ENCODE measurements around the gene CABP7.

CABP7 gene

DNA sequence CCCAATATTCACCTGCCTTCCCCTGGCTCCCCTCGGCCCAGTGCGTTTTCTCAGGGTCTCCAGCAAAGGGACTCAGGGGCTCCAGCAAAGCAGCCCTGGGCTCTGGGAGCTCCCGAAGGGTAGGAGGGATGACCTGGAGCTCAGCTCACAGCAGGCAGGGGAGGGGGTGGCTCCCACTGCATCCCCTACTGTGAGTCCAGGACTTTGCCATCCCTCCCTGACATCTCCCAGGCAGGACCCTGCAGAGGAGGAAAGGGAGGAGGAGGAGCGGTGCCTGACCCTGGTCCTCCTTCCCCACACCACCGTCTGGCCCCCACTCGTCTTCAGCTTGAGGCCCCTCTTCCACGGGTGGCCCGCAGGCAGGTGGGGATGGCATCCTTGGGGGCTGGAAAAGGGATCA lies 5.0 kb downstream of the CABP7 start:
- Histone ChIP-seq H3K27me3 (ENCODE audit: insufficient read depth, poor library complexity, severe bottlenecking) (peaks cover 9% of the 10 kb centered on the region), H3K9me3 (ENCODE audit: severe bottlenecking) (no peaks in the 10 kb centered on the region), H3K27ac (ENCODE audit: poor library complexity, severe bottlenecking) (no peak overlapping the region), H3K4me3 (ENCODE audit: severe bottlenecking) (no peak overlapping the region), H3K4me1 (ENCODE audit: insufficient read depth, poor library complexity, severe bottlenecking) (no peaks in the 10 kb centered on the region), H3K36me3 (ENCODE audit: low read depth) (no peaks in the 10 kb centered on the region)
- TF ChIP-seq, protein P1, sequence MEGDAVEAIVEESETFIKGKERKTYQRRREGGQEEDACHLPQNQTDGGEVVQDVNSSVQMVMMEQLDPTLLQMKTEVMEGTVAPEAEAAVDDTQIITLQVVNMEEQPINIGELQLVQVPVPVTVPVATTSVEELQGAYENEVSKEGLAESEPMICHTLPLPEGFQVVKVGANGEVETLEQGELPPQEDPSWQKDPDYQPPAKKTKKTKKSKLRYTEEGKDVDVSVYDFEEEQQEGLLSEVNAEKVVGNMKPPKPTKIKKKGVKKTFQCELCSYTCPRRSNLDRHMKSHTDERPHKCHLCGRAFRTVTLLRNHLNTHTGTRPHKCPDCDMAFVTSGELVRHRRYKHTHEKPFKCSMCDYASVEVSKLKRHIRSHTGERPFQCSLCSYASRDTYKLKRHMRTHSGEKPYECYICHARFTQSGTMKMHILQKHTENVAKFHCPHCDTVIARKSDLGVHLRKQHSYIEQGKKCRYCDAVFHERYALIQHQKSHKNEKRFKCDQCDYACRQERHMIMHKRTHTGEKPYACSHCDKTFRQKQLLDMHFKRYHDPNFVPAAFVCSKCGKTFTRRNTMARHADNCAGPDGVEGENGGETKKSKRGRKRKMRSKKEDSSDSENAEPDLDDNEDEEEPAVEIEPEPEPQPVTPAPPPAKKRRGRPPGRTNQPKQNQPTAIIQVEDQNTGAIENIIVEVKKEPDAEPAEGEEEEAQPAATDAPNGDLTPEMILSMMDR (IDR thresholded peaks at IDR 0.05; ENCODE audit: poor library complexity, severe bottlenecking): no peak
- ATAC-seq (ENCODE audit: low read depth): no peak
- no peak for DNase-seq (ENCODE audit: low spot score)

DNA sequence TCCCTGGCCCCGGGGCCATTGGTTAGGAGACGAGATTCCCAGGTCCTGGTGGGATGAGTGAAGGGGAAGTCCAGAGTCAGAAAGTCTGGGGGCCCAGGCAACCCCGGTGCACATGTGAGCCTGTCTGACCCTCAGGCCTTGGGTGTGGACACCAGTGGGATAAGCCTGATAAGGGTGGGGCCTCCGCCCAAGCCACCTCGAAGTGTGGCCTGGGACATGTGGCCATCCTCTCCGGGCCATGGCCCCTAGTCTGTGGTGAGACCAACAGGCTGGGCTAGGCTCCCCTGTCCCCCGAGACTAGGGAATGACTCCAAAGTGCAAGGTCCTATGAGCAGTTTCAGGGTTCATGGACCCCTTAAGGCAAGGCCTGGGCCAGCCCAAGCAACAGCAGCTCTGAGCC lies 6.3 kb downstream of the CABP7 start:
- Histone ChIP-seq H3K27me3 (ENCODE audit: insufficient read depth, poor library complexity, severe bottlenecking) (peaks cover 5% of the 10 kb centered on the region), H3K27ac (ENCODE audit: poor library complexity, severe bottlenecking) (no peak overlapping the region), H3K4me1 (ENCODE audit: insufficient read depth, poor library complexity, severe bottlenecking) (no peaks in the 10 kb centered on the region), H3K36me3 (ENCODE audit: low read depth) (no peaks in the 10 kb centered on the region), H3K9me3 (ENCODE audit: severe bottlenecking) (no peaks in the 10 kb centered on the region), H3K4me3 (ENCODE audit: severe bottlenecking) (no peak overlapping the region)
- no peak for DNase-seq (ENCODE audit: low spot score)
- TF ChIP-seq, protein P1 (IDR thresholded peaks at IDR 0.05; ENCODE audit: poor library complexity, severe bottlenecking): no peak
- no peak for ATAC-seq (ENCODE audit: low read depth)

DNA sequence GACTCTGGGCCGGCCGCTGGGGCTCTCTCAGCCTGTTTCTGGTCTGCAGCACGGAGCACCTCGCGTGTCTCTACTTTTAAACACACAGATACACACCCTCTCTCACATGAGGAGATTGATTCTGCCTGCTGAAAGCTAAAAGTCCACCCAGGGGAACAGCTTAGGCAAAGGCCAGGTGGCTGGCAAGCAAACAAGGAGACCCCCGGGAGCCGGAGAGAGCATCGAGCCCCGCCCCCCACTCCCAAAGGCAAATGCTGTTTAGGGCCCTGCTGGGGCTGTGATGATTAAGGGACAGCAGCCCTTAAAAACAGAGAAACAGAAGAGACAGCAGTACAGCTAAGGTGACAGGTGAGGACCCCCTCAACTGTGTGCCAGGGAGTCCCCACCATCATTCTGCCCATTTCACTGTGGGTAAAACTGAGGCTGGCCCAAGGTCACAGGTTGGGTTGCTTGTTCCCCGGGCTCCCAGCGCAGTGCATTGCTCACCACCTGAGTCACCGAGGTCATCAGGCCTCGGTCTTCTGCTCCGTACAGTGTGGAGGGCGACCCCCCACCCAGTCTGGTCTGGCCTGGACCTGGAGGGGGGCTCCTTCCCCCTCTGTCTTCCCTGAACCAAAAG lies 6.8 kb downstream of the CABP7 start:
- H3K4me3 ChIP-seq (ENCODE audit: severe bottlenecking): no peak overlapping the region
- H3K36me3 ChIP-seq (ENCODE audit: low read depth): no peaks in the 10 kb centered on the region
- ATAC-seq (ENCODE audit: low read depth) (no peak), DNase-seq (ENCODE audit: low spot score) (no peak)
- H3K27me3 ChIP-seq (ENCODE audit: insufficient read depth, poor library complexity, severe bottlenecking): peaks cover under 1% of the 10 kb centered on the region
- TF ChIP-seq, protein P1 (IDR thresholded peaks at IDR 0.05; ENCODE audit: poor library complexity, severe bottlenecking): no peak
- H3K4me1 ChIP-seq (ENCODE audit: insufficient read depth, poor library complexity, severe bottlenecking): no peaks in the 10 kb centered on the region
- H3K27ac ChIP-seq (ENCODE audit: poor library complexity, severe bottlenecking): no peak overlapping the region
- H3K9me3 ChIP-seq (ENCODE audit: severe bottlenecking): no peaks in the 10 kb centered on the region

DNA sequence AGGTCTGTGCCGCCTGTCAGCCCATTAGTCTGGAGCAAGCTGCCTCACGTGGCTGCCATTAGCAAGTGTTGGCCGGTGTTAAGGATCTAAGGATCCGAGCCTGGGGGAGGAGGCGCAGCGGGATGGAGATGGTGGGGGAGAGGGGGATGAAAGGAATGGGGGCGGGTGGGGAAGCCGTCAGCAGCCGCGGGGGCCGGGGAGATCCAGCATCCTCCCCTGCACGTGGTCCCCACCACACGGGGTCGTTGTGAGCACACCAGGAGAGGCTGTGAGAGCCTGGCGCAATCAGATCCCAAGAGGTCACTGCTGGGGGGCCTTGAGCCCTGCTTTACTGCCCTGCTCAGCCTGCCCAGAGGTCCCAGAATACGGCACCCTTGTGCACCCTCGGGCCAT lies 7.3 kb downstream of the CABP7 start:
- no peak overlapping the region for H3K4me3 ChIP-seq (ENCODE audit: severe bottlenecking)
- no peaks in the 10 kb centered on the region for H3K4me1 ChIP-seq (ENCODE audit: insufficient read depth, poor library complexity, severe bottlenecking)
- no peak for ATAC-seq (ENCODE audit: low read depth)
- DNase-seq (ENCODE audit: low spot score): no peak
- no peaks in the 10 kb centered on the region for H3K36me3 ChIP-seq (ENCODE audit: low read depth)
- no peaks in the 10 kb centered on the region for H3K27me3 ChIP-seq (ENCODE audit: insufficient read depth, poor library complexity, severe bottlenecking)
- no peak overlapping the region for H3K27ac ChIP-seq (ENCODE audit: poor library complexity, severe bottlenecking)
- H3K9me3 ChIP-seq (ENCODE audit: severe bottlenecking): no peaks in the 10 kb centered on the region
- TF ChIP-seq, protein P1 (IDR thresholded peaks at IDR 0.05; ENCODE audit: poor library complexity, severe bottlenecking): peak; percentile 31

DNA sequence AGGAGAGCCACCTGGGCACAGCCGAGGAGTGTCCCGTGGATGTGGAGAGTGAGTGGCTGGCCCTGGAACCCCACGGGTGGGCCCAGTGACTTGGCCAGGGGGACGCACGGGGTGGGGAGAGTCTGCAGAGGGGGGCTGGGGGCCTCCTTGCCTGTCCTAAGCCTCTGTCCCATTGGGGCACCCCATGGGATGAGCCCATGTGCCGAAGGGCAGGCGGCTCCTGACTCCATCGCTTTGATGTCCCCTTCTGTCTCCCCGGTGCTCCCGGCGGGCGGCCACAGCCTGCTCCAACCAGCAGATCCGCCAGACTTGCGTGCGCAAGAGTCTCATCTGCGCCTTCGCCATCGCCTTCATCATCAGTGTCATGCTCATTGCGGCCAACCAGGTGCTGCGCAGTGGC lies 9.4 kb downstream of the CABP7 start:
- TF ChIP-seq, protein P1 (IDR thresholded peaks at IDR 0.05; ENCODE audit: poor library complexity, severe bottlenecking): no peak
- Histone ChIP-seq H3K9me3 (ENCODE audit: severe bottlenecking) (no peaks in the 10 kb centered on the region), H3K36me3 (ENCODE audit: low read depth) (no peaks in the 10 kb centered on the region), H3K27ac (ENCODE audit: poor library complexity, severe bottlenecking) (no peak overlapping the region), H3K4me3 (ENCODE audit: severe bottlenecking) (no peak overlapping the region), H3K27me3 (ENCODE audit: insufficient read depth, poor library complexity, severe bottlenecking) (no peaks in the 10 kb centered on the region), H3K4me1 (ENCODE audit: insufficient read depth, poor library complexity, severe bottlenecking) (no peaks in the 10 kb centered on the region)
- DNase-seq (ENCODE audit: low spot score) (no peak), ATAC-seq (ENCODE audit: low read depth) (no peak)
